Right hindlimb (tissue), 1 donor: Measurements from ENCODE around the gene COL11A2.
"Not testable (repeated sequence)": the region's sequence is repeated elsewhere in the genome, so short reads cannot be mapped to it uniquely, and the experiment has no call there.

Experiments used
- DNase-seq: peaks from one replicate; pipeline ENCODE4 v3.0.0-alpha.2; 2018

The COL11A2 gene

DNA sequence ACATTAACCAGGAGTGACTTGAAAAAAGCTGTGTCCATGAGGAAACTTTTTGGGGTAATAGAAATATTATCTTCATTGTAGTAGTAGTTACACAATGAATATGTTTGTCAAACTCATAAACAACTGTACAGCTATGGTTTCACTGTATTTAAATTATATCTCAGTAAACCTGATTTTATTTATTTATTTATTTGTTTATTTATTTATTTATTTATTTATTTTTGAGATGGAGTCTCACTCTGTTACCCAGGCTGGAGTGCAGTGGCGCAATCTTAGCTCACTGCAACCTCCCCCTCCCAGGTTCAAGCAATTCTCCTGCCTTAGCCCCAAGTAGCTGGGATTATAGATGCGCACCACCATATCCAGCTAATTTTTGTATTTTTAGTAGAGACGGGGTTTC lies 41.7 kb downstream of the COL11A2 start:
- not testable (repeated sequence) for DNase-seq

DNA sequence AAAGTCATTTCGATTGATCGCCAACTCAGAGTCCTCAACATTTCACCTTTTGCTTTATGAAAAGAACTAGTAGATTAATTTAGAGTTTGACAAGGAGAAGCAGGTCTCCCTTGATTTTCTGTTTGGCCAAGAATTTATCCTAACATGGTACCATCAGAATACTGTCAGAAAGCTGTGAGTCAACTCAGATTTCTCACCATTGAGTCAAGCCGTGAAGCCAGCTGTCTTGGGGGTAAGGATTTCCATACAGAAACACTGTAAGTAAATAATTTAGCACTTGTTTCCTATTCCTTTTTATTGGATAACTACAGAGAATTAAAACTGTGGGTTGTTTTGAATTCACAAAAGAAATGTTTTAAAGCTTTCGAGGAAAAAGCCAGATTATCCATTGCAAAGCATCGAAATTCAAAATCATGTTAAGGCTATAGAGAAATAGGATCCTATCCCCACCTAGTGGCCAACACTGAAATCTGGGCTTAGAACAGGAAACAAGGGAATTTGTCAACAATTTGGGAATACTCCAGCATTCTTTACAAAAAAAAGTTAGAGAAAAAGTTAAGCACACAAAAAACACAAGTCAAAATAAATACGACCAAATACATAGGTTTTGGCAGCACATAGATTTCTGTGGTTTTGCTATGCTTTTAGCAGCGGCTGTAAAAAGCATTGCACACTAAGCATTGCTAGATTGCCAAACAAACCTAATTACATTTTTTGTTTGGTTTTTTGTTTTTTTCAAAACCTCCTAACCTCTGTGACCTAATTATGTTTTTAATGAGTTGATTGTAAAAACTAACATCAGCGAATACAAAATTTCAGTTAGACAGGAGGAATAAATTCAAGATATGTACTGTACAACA lies 44.2 kb downstream of the COL11A2 start:
- no peak for DNase-seq

DNA sequence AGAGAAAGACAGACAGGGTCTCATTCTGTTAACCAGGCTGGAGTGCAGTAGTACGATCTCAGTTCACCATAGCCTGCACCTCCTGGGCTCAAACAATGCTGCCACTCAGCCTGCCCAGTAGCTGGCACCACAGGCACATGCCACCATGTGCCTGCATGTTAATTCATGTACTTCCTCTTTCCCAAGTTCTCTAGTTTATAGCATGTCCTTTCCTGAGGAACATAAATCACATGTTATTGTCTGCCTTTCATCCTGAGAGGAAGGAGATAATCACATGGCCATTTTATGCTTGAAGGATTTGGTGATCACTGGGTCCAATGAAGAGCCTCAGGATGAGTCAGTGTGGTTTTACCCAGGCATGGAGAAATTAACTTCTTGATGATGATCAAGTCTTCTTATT lies 47.9 kb downstream of the COL11A2 start:
- no peak for DNase-seq

DNA sequence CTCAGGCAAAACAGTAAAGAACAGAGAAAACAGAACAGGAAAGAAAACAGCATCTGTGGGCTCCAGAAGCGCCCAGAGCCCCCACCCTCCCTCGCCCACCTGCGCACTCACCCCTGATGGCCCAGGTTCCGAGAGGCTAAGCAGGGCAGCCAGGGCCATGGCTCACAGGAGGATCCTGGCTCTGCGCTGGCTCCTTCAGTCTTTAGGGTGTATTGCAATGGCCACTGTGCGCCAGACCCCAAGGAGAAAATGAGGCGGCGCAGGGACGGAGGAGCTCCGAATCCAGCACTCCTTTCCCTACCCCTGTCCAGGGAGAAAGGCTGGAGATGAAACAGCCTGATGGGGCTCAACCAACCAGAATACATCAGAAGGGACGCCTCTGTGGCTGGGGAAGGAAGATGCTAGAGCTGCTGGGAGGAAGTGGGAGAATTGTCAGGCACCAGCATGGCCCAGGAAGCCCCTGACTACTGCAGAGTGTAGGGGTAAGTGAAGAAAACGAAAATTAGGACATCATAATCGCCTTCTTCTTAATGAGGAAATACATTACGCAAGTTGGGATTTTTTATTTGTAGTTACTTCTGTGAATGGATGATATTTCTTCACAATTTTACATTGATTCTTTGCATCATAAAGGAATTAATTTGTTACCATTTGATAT lies 49.0 kb downstream of the COL11A2 start:
- no peak for DNase-seq

DNA sequence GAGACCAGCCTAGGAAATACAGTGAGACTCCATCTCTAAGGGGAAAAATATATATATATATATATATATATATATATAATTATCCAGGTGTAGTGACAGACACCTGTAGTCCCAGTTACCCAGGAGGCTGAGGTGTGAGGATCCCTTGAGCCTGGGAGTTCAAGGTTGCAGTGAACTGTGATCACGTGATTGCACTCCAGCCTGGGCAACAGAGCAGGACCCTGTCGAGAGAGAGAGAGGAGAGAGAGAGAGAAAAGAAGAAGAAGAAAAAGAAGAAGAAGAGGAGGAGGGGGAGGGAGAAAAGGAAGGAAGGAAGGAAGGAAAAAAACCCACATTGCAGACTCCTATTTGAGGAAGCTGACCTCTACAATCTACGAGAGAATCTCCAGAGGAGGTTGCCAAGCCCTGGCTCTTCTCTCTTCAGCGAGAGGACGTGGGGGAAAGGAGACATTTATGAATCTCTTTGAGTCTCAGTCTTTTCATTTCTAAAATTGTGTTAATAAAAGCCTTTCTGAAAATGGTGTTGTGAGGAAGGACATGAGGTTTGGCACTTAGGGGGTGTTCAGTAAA lies 49.7 kb downstream of the COL11A2 start:
- DNase-seq, result no peak

DNA sequence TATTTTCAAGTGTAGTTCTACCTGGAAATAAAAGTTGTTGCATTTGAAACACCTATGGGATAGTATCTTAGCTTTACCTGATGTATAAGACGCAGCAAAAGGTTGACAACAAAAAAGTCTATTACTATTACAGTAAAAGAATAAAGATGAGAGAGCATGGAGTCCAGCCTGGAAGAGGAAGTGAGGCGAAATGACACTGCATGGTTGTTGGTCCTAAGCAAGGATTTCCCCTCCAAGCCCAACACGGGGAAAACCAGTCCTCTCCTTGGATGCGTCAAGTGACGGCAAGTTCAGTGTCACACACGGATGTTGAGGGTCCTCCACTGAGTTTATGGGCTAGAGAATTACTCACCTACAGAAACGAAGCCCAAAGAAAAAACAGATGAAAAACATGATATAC lies 51.7 kb downstream of the COL11A2 start:
- no peak for DNase-seq

DNA sequence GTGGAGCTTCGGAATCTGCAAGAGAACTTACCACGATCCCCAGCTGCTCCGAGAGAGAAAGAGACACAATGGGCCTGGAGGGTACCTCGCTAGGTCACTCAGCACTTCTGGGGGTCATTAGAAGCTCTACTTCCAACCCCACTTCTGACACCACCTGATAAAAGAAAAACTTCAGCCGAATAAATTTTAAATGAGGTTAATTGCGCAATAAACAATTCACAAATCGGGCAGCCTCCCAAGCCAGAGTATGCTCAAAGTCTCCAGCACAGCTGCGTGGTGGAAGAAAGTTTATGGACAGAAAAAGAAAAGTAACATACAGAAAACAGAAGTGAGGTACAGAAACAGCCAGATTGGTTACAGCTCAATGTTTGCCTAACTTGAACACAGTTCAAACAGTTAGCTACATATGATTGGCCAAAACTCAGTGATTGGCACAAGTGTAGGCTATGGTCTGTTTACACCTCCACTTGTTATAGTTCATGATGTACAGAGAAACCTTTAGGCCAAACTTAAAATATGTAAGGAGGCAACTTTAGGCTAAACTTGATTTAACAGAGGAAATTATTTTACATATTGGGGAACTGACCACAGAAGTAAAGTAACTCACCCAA lies 52.6 kb downstream of the COL11A2 start:
- DNase-seq, result no peak

DNA sequence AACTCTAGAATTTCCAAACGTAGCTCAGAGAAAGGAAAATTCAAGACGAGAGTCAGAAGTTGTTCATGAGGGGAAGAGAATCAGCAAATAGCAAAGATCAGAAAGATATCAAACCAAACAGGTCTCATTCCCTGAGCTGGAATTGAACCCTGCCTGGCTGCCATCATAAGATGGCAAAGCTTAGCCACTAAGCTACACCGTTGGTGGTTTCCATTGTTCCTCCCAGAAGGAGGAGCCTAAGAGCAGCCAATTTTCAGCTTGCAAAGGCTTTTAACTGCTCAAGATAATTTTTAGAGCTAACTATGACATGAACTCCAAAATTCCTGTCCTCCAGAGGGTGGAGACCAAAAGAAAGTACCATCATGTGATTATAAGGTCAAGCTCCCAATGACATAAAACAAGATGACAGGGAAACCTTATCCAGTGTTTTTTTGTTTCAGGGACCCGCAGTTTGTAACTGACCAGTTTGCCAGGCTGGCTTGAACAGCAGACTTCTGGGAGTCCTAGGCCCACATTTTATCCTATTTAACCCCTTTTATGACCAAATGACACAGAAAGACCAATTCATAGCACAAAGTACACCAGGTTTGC lies 55.9 kb downstream of the COL11A2 start:
- DNase-seq, result no peak

DNA sequence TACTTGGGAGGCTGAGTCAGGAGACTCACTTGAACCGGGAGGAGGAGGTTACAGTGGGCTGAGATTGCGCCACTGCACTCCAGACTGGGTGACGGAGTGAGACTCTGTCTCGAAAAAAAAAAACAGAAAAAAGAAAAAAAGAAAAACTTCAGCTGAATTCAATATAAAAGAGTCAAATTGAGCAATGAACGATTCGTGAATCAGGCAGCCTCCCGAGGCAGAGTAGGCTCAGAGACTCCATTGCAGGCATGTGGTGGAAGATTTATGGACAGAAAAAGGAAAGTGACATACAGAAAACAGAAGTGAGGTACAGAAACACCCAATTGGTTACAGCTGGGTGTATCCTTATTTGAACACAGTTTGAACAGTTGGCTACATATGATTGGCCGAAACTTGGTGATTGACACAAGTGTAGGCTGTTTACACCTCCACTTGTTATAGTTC lies 60.2 kb downstream of the COL11A2 start:
- DNase-seq, result no peak

DNA sequence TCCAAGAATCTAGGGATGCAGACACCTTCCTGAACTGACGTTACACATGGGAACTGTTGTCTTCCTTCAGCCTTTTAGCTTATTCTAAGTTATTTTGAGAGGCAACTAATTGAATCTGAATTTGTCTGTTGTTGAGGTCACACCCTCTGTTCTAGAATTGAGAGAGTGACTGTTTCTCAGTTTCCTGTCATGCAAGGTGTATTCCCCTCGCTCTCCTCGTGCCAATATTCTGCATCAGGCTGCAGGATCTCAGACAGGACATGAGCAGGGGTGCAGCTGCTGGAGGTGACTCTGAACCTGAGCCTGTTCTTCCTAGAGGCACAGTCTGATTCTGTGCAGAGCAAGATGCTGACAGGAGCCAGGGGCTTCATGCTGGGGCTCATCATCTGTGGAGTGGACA lies 63.9 kb downstream of the COL11A2 start:
- DNase-seq, result no peak

DNA sequence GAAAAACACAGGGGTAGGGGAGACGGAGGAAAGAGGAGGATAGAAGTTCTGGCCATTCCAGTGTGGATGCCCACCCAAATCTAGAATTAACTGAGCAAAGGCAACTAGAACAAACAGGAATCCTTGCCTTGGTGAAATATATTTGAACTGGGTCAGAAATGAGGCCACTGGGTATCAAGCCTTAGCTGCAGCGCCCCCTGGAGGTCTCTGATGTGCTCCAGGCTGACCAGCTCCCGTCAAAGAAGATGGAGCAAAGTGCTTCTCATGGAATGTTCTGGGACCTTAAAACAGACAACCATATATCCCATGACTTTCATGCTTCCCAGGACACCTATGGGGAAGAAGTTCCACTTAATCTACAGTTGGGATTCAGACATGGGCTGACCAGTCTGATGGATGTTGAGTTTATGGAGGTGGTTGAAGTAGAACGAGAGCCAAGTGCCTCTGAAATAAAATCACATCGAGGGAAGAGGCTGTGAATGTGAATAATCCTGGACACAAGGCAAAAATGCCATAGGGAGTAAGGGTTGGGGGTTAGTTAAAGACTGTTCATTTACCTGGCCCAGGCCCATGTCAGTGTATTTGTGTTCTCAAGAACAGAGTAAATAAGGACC lies 66.1 kb downstream of the COL11A2 start:
- peak; percentile 31 for DNase-seq

DNA sequence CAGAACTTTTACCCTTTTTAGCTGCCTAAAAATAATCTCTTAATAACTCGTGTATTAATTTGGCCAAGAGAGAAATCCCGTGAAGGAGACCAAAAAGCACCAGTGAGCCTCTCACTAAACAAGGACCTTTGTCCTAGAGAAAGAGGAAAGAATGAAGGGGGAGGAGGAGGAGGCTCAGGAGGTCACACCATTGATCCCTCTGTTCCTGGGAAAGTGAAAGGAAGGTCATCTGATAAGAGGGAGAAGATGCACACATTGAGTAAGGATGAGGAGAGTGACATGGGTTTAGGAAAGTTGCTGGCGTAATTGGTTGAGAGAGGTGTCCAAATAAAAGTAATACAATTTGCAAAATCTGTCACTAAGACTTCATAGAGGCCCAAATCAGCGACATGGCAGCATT lies 67.3 kb downstream of the COL11A2 start:
- no peak for DNase-seq

DNA sequence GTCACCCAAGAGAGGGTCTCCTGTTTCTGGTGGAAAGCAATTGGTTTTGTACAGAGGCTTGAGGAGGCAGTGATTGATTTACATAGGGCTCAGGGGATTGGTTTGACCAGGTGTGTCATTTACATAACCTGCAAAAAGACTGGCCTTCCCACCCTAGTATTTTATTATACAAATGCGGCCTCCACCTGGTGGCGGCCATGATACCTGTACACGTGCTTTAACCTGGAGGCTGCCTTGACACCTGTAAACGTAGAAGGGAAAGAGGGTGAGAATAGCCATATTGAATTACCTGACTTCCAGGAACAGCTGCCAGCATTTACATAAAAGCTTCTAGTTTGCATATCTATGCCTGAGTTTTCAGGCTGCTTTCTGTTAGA lies 67.8 kb downstream of the COL11A2 start:
- DNase-seq, result no peak

DNA sequence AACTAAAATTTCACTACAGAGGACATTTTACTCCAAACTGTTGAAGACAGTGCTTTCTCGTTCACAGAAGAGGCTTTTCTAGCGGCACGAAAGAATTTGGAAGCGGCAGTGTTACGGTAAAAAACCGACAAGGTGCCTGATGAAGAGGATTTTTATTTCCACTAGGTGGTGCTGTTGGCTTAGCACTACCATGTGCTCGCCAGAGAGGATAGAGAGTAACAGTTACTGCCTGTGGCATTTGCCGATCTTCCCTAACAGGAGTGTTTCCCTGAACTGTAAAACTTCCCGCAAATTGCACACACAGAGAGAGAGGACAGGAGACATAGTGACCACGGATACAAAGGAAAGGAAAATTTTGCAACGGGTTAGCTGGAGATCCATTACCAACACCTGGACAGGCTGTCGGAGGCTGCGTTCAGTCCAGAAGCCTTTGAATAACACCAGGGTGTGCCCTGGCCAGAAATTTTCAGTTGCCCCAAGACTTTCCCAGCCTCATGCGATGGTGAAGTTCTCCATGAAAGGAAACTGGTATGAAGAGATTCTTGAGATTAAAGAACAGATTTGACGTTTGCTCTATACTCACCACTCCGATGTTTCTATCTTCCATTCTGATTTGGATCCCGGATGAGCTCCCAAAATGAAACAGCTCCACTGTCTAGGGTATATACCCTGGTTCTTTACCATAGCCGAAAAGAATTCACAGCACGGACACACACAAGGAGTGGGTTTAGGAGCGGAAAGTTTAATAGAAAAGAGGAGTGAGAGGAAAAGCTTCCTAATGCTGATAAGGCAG lies 68.3 kb downstream of the COL11A2 start:
- no peak for DNase-seq

DNA sequence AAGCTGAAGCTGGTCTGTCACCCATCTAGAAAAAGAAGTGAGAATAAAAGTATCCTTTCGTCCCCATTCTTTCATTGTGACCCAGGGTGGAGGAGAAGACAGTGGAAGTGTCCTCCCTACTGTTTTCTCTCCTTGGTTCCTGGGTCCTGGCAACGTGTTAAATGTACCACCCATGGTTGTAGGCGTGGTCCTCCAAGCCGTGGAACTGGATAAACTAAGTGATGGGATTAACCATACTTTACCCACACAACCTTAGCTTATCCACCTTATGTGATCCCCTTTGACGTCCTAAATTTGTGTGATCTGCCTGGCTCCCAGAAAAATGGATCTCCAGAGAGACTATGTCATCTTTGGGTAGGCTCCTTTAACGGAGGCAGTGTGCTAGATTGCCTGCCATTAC lies 69.1 kb downstream of the COL11A2 start:
- no peak for DNase-seq

DNA sequence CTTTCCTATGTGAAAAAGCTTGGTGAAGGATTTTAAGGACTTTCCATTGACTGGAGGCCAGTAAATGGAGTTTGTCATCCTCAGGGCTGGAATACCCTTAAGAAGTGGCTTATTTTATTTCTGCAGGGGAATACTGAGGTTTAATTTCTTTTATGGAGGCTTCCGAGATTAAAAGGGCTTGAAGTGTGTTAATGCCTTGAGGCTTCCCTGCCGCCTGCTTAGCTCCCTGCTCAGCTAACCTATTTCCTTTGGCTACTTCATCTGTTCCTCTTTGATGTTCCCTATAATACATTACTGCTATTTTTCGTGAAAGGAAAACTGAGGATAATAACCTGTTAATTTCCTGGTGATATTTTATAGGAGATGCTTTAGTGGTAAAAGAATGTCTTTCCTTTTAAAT lies 72.3 kb downstream of the COL11A2 start:
- no peak for DNase-seq

DNA sequence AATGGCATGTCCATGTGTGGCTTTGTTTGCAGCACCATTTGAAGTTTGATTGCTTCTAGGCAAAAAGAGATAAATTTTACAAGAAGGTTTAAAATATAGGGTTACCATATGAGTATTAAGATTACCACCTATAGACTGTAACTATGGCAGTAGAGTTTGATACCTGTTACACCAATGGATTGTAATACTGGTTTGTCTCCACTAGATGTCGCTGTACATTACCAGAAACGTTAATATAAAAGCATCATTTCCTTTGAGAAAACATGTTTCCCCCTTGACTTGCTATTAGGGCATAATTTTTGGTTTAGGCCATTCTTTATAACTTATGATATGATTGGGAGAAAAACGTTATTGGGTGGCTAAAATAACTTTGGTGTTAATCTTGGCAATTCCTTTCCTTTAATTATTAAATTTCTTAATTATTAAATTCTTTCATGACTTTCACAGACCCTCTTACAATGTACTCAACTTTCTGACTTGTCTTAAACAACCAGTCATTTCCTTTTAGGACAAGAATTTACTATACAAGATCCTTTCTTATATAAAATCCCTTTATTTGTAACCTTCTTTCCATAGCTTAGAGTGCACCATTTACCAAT lies 73.6 kb downstream of the COL11A2 start:
- DNase-seq, result no peak

DNA sequence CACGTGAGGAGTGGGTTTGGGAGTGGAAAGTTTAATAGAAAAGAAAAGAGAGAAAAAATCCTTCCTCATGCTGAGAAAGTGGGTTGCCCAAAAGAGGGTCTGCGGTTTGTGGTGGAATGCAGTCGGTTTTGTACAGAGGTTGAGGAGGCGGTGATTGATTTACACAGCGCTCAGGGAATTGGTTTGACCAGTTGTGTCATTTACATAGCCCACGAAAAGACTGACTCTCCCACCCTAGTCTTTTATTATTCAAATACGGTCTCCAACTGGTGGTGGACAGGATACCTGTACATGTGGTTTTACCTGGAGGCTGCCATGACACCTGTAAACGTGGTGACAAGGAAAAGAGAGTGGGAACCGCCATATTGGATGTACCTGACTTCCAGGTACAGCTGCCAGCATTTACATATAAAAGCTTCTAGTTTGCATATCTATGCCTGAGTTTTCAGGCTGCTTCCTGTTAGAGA lies 74.4 kb downstream of the COL11A2 start:
- DNase-seq, result no peak

DNA sequence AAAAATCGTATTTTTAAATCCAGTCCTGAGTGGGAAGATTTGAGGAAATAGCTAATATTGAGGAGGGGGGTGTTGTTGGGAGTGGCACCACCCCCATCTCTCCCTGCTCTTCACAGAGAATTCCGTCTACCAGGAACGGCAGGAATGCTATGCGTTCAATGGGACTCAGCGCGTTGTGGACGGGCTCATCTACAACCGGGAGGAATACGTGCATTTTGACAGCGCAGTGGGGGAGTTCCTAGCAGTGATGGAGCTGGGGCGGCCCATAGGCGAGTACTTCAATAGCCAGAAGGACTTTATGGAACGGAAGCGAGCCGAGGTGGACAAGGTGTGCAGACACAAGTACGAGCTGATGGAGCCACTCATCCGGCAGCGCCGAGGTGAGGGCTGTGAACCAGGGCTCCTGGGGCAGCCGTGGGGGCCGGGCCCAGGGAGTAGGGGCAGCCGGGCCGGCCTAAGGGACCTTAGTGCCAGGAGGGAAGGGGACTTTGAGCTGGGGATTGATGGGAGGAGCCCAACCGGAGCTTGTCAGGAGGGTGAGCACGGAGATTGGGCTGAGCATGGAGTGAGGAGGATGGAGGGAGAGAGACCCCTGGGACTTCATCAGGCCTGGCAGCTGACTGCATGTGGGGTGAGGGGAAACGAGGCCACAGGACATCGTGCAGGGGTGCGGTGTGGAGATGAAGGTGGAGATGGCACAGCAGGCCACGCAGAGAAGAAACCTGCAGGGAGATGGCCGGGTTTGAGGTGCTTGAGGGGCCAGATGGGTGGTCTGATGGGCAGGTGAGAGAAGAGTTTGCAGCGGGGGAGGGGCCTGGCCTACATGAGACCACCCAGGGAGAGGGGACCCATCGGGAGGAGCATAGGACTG lies 75.2 kb downstream of the COL11A2 start:
- DNase-seq, result no peak

DNA sequence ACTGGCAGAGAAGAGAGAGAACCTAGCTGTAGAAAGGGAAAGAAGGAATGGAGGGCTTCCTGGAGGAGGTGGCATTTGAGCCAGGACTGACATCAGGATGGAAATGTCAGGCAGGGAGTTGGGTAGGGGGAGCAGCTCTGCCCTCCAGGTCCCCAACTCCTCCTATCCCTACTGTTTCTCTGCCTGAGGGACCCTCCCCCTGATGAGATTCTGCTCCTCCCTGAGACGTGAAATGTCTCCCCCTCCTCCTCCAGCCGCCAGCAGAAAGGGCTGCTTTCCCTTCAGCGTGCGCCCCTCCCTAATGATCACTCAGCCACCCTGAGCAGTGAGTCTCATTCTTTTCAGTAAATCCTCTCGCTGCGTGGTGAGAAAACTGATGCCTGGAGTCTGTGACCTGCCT lies 75.8 kb downstream of the COL11A2 start:
- DNase-seq, result no peak
